Fibroblast of skin of scalp (primary cell): ENCODE results near the gene EIPR1.
"Not testable (repeated sequence)": the region's sequence is repeated elsewhere in the genome, so short reads cannot be mapped to it uniquely, and the experiment has no call there.

Experiments used
- DNase-seq: peaks from one replicate; pipeline ENCODE4 v3.0.0-alpha.2; 2013

The EIPR1 gene

DNA sequence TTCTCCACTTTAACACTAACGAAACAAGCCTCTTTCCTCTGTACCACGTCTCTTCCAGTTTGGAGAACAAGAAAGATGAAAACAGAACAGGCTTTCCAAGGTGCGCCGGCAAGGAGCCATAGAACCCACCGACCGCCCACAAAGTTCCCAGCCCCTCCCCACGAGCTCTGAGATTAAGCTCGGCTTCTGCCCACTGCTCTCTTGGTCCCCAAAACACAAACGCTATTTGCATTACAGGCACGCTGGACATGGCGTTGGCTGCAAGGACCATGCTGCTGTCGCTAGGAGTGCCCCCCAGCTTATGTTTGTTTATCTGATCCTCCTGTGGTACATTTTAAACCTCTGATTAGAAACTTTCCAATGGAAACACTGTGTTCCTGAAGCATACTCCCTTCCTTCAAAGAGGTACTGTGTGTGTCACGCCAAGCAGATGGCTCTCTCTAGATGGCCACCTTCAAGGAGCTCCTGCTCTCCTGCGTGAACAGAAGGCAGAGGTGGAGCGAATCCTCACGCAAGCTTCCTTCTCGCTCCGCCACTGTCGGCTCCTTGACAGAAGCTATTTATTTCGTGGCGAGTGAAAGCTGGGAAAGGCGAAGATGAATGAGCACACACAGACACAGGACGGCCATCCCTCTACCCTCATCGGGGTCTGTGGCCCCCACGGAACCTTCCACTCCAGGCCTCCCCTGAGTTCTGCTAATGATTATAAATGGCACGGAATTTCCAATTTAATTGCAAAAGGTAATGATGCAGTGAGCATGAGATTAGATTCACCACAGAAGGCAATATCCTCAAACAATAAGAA lies 166.2 kb downstream of the EIPR1 start:
- no peak for DNase-seq

DNA sequence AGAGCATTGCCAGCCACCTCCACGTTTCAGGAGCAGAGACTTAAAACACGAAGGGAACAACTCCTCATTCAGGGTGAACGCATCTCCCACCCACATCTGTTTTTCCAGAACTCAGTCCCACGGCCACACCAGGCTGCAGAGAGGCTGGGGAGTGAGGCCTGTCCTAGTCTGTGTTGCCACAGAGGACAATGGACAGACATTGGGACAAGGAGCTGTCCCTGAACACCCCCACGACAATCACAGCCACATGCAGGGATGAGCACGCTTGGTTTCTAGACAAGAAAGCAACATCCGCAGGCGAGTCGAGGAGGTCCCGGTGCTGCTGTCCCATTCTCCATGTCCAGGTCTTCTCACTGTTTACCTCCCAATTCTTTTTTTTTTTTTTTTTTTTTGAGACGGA lies 167.4 kb downstream of the EIPR1 start:
- DNase-seq: no peak

- no peak for DNase-seq
These were observed 168.4 kb downstream of the EIPR1 start for GRCh38 chr2:3209258-3209657.

GRCh38 chr2:3208591-3208990 lies 169.0 kb downstream of the EIPR1 start:
- no peak for DNase-seq

- no peak for DNase-seq
These were observed 169.4 kb downstream of the EIPR1 start for GRCh38 chr2:3208179-3208578.

DNA sequence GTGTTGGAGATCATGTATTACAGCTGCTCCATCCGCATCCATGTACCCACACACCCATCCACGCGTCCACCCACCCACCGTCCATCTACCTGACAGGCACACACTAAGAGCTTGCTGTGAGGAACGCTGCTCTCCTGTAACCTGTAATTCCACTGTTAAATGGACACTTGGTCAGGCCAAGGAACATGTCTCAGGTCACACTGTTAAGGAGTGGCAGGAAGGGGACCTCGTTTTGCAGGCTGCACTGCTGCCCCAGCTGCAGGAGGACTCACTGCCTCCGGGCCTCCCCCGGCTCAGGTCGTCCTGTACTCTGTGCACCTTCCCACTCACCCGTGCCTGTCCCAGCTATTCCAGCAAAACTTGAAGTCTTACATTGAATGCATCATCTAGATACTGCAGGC lies 170.5 kb downstream of the EIPR1 start:
- DNase-seq: no peak

DNA sequence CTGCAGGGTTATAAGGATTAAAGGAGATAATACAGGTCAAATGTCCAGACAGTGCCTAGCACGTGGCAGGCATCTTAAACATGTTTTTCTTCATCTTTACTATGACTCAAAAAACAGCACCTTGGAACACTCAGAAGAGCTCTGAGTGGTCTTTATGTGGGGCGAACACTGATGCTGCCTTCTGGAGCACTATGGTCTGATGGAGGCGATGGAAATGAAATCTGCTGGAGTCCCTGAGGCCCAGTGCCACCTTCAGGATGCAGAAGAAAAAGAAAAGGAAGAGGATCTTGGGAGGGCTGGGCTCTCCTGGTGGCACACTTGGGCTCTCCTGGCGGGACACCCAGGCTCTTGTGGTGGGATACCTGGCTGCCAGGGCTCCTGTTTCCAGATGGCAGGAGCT lies 171.8 kb downstream of the EIPR1 start:
- no peak for DNase-seq

- DNase-seq: no peak
These were observed 173.4 kb downstream of the EIPR1 start for GRCh38 chr2:3204031-3204821.

GRCh38 chr2:3203497-3204019 lies 174.1 kb downstream of the EIPR1 start:
- no peak for DNase-seq

GRCh38 chr2:3202926-3203325 lies 174.7 kb downstream of the EIPR1 start:
- DNase-seq: no peak

- no peak for DNase-seq
These were observed 176.3 kb downstream of the EIPR1 start for GRCh38 chr2:3201281-3201680.

- peak; percentile 12 for DNase-seq
These were observed 177.1 kb downstream of the EIPR1 start for GRCh38 chr2:3200420-3200939.

GRCh38 chr2:3199627-3200345 lies 177.8 kb downstream of the EIPR1 start:
- no peak for DNase-seq

DNA sequence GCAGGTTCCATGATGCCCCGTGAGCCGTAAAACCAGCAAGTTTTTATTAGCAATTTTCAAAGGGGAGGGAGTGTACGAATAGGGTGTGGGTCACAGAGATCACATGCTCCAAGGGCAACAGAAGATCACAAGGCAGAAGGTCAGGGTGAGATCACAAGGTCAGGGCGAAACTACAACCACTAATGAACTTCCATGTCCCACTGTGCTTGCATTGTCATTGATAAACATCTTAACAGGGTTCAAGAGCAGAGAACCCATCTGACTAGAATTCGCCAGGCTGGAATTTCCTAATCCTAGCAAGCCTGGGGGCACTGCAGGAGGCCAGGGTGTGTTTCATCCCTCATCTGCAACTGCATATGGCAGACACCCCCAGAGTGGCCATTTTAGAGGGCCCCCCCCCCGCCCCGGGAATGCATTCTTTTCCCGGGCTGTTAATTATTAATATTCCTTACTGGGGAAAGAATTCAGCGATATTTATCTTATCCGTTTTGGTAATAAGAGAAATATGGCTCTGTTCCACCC lies 178.9 kb downstream of the EIPR1 start:
- DNase-seq: not testable (repeated sequence)

- DNase-seq: no peak
These were observed 179.5 kb downstream of the EIPR1 start for GRCh38 chr2:3198119-3198518.

DNA sequence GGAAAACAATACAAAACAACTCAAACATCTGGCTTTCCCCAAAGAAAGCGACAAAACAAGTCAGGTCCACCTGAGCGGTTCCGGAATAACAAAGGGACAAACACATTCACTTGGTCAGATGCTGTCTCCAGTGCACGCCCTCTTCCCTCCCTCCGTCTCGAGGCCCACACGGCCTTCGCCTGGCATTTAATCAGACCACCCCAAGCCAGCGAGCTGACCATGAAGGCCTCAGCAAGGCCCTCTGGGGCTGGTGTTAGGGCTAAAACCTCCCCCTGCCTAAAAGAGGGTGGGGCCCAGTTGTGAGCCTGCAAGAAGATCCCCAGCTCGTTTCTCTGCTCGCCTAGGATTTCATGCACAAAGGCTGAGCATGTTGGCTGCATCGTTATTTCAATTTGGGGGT lies 180.3 kb downstream of the EIPR1 start:
- DNase-seq: no peak

DNA sequence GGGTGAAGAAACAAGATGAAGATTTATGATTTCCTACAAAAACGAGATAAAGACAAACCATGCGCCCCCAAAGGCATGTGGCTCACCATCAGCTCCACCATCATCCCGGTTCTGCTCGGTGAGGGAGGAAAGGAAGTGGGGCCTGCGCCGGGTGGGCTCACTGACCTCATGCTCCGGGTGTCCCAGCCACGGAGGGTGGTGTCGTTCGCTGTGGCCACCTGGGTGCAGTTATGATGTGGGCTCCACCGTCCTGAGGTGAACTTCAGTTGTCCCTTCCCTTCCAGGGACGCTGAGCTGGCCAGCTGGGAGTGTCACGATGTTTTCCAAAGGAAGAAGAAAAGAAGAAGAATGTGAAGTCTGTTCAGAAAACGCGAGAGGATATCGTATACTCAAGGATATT lies 180.9 kb downstream of the EIPR1 start:
- no peak for DNase-seq

GRCh38 chr2:3195641-3196476 lies 181.8 kb downstream of the EIPR1 start:
- no peak for DNase-seq

DNA sequence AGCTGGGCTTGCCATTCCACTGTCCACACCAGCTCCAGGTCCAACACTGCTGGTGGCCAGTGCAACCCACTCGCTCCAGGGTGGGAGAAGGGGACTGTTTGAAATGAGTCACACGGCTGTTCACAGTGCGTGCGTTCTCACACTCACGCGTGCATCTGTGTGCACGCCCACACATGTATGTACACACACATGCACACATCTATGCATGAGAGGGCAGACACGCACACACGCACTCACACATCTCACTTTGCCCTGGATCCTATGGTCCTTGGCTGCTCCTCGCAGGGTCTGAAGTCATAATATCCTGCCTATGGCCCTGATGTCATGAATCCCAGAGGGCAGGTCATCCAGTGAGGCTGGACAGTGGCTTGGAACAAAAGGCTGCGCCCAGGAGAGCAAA lies 182.8 kb downstream of the EIPR1 start:
- DNase-seq: no peak

GRCh38 chr2:3193443-3194330 lies 183.9 kb downstream of the EIPR1 start:
- DNase-seq: no peak

GRCh38 chr2:3192920-3193319 lies 184.7 kb downstream of the EIPR1 start:
- no peak for DNase-seq
